Measurements from ENCODE around the gene COA8.

COA8 gene

DNA sequence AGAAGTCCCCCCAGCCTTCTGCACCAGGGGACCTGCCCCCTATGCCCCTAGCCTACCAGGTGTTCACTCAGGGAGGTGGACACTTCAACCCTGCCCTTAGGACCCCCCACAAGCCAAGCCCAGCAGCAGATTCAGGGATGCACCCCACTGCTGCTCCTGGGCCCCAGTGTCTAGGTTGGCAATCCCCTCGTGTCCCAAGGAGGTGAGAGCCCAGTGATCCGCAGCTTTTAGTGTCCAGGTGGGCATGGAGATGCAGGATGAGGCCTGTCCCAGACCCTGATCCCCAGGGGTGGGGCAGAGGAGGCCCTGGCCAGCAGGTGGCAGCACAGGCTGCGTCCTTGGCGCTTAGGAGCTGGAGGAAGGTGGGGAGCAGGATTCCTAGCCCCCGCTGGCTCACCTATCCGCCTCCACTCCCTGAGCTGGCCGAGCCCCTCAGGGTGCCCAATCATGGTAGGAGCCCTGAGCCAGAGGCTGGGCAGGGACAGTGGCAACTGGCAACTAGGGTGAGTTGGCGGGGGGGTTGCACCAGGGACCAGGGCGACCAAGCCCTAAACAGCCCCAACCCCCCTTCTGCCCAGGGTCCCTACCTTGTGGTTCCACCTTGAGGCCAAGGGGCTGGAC is 44.2 kb upstream of the COA8 start:
- ChIA-PET CTCF (interaction anchor here (0.6 to 9.5 kb wide), 28 partner anchors 9 to 461 kb away, joined by 3 to 214 read pairs (median 4); partner anchors contain the start of genes BAG5 and TRMT61A), POLR2A (no interaction called here)
- TF ChIP-seq, protein P1, sequence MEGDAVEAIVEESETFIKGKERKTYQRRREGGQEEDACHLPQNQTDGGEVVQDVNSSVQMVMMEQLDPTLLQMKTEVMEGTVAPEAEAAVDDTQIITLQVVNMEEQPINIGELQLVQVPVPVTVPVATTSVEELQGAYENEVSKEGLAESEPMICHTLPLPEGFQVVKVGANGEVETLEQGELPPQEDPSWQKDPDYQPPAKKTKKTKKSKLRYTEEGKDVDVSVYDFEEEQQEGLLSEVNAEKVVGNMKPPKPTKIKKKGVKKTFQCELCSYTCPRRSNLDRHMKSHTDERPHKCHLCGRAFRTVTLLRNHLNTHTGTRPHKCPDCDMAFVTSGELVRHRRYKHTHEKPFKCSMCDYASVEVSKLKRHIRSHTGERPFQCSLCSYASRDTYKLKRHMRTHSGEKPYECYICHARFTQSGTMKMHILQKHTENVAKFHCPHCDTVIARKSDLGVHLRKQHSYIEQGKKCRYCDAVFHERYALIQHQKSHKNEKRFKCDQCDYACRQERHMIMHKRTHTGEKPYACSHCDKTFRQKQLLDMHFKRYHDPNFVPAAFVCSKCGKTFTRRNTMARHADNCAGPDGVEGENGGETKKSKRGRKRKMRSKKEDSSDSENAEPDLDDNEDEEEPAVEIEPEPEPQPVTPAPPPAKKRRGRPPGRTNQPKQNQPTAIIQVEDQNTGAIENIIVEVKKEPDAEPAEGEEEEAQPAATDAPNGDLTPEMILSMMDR (IDR thresholded peaks at IDR 0.05; ENCODE audit: control extremely low read depth, extremely low read depth, low read depth, missing control alignments) = peak; percentile 98
- peak; percentile 85 for DNase-seq (ENCODE audit: extremely low spot score)

DNA sequence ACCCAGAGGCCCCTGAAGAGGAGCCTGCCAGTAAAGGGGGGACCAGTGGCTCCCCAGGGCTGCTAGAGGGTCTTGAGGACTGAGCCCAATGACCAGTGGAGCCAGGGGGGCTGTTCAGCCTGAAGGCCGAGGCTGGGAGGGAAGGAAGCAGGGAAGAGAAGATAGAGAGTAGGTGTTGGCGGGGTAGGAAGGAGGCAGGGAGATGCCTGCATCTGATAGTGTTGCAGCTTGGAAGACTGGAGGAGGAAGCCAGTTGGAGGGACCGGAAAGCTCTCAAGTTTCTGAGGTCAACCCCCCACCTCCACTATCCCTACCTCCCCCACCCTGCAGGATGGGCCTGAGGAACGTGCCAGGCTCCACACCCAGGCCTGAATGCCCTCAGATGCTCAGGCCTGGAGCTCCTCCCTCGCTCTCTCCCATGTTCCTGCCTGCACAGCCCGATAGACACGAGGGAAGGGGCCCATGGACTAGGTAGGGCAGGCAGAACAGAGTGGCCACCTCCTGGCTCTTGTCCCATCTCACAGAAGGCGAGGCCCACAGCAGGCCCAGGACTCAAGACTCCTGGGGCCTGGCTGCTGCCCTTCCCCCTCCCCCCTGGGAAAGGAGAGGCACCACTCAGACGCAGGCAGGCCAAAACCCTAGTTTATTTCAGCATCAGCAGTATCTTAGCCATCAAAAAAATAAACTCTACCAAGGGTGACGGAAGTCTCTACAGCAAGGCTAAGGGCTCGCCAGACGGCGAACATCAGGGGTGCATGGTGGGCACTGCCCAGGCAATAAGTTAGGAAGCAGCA is 43.5 kb upstream of the COA8 start:
- TF ChIP-seq, protein P1 (IDR thresholded peaks at IDR 0.05; ENCODE audit: control extremely low read depth, extremely low read depth, low read depth, missing control alignments) = no peak
- ChIA-PET CTCF (interaction anchor here (0.6 to 9.5 kb wide), 27 partner anchors 10 to 461 kb away, joined by 3 to 214 read pairs (median 4); partner anchors contain the start of genes BAG5 and TRMT61A), POLR2A (no interaction called here)
- DNase-seq (ENCODE audit: extremely low spot score) = no peak

DNA sequence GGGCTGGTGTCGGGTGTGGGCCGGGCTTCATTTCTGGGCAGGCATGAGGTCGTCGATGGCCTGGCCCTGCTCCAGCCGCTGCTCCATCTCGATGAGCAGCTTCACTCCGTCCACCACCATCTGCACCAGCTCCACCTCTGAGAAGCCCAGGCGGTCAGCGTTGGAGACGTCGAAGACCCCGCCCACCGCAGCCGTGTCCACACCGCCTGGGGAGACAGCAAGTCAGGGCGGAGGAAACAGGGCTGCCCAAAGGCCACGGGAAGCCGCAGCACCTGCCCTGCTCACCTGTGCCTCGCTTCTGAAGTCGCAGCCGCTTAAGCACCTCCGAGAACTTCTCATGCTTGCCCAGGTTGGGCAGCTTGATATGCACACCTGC is 42.9 kb upstream of the COA8 start:
- POLR2A ChIA-PET = no interaction called here
- DNase-seq (ENCODE audit: extremely low spot score) = no peak
- TF ChIP-seq, protein P1 (IDR thresholded peaks at IDR 0.05; ENCODE audit: control extremely low read depth, extremely low read depth, low read depth, missing control alignments) = no peak
- CTCF ChIA-PET = interaction anchor here (1.3 to 9.5 kb wide), 11 partner anchors 10 to 104 kb away, joined by 3 to 214 read pairs (median 17); partner anchors contain the start of gene TRMT61A

DNA sequence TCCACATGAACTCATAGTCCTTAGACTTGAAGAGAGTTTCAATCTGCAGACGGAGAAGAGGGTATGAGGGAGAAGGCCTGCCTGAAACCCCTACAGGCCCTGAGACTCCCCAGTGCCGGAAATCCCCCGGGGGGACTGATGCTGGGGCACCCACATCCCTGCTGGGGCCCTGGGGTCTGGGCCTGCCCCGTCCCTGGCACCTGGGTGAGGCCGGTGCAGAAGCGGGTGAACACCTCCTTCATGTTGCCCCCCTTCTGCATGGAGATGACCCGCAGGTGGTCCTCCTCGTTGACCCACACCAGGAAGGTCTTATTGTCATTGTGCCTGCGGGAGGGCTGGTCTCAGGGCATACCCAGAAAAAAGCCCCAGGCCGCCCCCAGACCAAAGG is 42.5 kb upstream of the COA8 start:
- DNase-seq (ENCODE audit: extremely low spot score) = no peak
- CTCF ChIA-PET = interaction anchor here (0.9 to 9.5 kb wide), 11 partner anchors 8 to 104 kb away, joined by 3 to 214 read pairs (median 6); partner anchors contain the start of gene TRMT61A
- TF ChIP-seq, protein P1 (IDR thresholded peaks at IDR 0.05; ENCODE audit: control extremely low read depth, extremely low read depth, low read depth, missing control alignments) = no peak
- POLR2A ChIA-PET = interaction anchor here (1.1 kb wide), 1 partner anchor 9 kb away, joined by 3 read pairs; the partner anchor contains the start of gene TRMT61A

DNA sequence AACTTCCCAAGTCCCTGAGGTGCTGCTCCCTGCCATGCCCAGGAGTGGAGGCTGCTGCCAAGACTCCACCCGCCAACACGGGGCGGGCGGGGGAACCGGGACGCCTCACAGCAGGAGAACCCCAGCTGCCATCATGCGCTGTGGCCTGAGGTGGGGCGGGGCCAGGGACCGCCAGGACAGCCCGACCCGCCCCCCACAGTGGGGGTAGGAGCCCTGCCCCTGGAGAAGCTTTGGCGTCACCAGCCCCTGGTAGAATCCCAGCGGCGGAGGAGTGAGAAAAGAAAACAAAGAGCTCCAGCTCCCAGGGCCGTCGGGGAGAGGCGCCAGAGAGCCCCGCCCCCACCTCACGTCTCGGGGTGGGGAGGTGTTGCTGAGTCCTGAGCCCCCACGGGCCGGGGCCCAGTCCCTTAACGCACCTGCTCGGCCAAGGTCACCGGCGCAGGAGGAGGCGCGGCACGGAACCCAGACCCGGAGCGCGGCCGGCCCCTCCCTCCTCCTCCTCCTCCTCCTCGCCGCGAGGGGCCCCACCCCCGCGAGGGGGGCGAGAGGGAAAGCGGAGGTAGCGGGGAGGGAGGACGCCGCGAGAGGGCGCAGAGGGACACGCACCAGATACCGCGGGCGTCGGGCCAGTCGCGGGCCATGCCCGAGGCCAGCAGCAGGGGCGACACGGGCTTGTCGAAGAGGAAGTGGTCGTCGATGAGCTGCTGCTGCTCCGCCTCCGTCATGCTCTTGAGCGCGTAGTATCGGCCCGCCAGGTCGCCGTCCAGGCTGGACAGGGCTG is 41.9 kb upstream of the COA8 start:
- ChIA-PET POLR2A (interaction anchor here (0.6 to 1.1 kb wide), 2 partner anchors 8 to 185 kb away, joined by 3 read pairs; partner anchors contain the start of gene TRMT61A), CTCF (interaction anchor here (0.6 to 9.5 kb wide), 13 partner anchors 9 to 389 kb away, joined by 3 to 214 read pairs (median 3); no protein-coding TSS in a partner anchor)
- DNase-seq (ENCODE audit: extremely low spot score) = peak; percentile 79
- TF ChIP-seq, protein P1 (IDR thresholded peaks at IDR 0.05; ENCODE audit: control extremely low read depth, extremely low read depth, low read depth, missing control alignments) = peak; percentile 71
